GM19468 (cell line): Measurements from ENCODE around the gene LPP.

Experiments
- ATAC-seq: cut with Tn5 transposase; IDR thresholded peaks from one replicate; pipeline ENCODE4 v1.9.1; 2021; ENCODE audit warnings: mild to moderate bottlenecking, moderate library complexity, moderate number of reproducible peaks; ENCODE audit not compliant: unreplicated experiment; ENCODE audit errors: extremely low read depth

Gene LPP

GRCh38 chr3:188241072-188241471 is 87.1 kb downstream of the LPP start:
- no peak for ATAC-seq

GRCh38 chr3:188241883-188242282 is 87.9 kb downstream of the LPP start:
- no peak for ATAC-seq

- no peak for ATAC-seq
Measured at GRCh38 chr3:188242436-188243123, 88.6 kb downstream of the LPP start.

- ATAC-seq, result no peak
Measured at GRCh38 chr3:188243124-188243795, 89.3 kb downstream of the LPP start.

GRCh38 chr3:188244395-188244861 is 90.5 kb downstream of the LPP start:
- ATAC-seq, result no peak

- no peak for ATAC-seq
Measured at GRCh38 chr3:188246905-188247304, 92.9 kb downstream of the LPP start.

GRCh38 chr3:188248036-188248561 is 94.1 kb downstream of the LPP start:
- no peak for ATAC-seq

GRCh38 chr3:188253123-188253793 is 99.3 kb downstream of the LPP start:
- no peak for ATAC-seq

GRCh38 chr3:188253800-188254452 is 100.0 kb downstream of the LPP start:
- ATAC-seq, result no peak

GRCh38 chr3:188254520-188255070 is 100.6 kb downstream of the LPP start:
- ATAC-seq, result no peak

GRCh38 chr3:188255190-188255589 is 101.2 kb downstream of the LPP start:
- ATAC-seq, result no peak

GRCh38 chr3:188256758-188257157 is 102.8 kb downstream of the LPP start:
- no peak for ATAC-seq

- ATAC-seq, result no peak
Measured at GRCh38 chr3:188257384-188258026, 103.5 kb downstream of the LPP start.

GRCh38 chr3:188259191-188259590 is 105.2 kb downstream of the LPP start:
- no peak for ATAC-seq

- ATAC-seq, result no peak
Measured at GRCh38 chr3:188259596-188259995, 105.6 kb downstream of the LPP start.

GRCh38 chr3:188261011-188261410 is 107.1 kb downstream of the LPP start:
- ATAC-seq, result no peak

GRCh38 chr3:188262488-188262887 is 108.5 kb downstream of the LPP start:
- no peak for ATAC-seq

GRCh38 chr3:188262913-188263683 is 109.1 kb downstream of the LPP start:
- no peak for ATAC-seq
